Fibroblast of pulmonary artery (primary cell): ENCODE data around the gene GRIN3B.
"Not testable (repeated sequence)": the region's sequence is repeated elsewhere in the genome, so short reads cannot be mapped to it uniquely, and the experiment has no call there.

Experiments used
- DNase-seq: peaks from one replicate; pipeline ENCODE4 v3.0.0-alpha.2; 2010; ENCODE audit warnings: low read depth
- H3K4me3 ChIP-seq: replicated peaks from 2 replicates; pipeline ENCODE4 v1.5.1; 2011; ENCODE audit warnings: low read depth, mild to moderate bottlenecking, control low read depth, low read length, moderate library complexity
- TF ChIP-seq, protein P1 (sequence below): IDR thresholded peaks from 2 replicates; pipeline ENCODE4 v1.5.1; 2011; ENCODE audit warnings: mild to moderate bottlenecking, control low read depth, low read length, inconsistent platforms; ENCODE audit errors: missing control alignments

GRIN3B gene

DNA sequence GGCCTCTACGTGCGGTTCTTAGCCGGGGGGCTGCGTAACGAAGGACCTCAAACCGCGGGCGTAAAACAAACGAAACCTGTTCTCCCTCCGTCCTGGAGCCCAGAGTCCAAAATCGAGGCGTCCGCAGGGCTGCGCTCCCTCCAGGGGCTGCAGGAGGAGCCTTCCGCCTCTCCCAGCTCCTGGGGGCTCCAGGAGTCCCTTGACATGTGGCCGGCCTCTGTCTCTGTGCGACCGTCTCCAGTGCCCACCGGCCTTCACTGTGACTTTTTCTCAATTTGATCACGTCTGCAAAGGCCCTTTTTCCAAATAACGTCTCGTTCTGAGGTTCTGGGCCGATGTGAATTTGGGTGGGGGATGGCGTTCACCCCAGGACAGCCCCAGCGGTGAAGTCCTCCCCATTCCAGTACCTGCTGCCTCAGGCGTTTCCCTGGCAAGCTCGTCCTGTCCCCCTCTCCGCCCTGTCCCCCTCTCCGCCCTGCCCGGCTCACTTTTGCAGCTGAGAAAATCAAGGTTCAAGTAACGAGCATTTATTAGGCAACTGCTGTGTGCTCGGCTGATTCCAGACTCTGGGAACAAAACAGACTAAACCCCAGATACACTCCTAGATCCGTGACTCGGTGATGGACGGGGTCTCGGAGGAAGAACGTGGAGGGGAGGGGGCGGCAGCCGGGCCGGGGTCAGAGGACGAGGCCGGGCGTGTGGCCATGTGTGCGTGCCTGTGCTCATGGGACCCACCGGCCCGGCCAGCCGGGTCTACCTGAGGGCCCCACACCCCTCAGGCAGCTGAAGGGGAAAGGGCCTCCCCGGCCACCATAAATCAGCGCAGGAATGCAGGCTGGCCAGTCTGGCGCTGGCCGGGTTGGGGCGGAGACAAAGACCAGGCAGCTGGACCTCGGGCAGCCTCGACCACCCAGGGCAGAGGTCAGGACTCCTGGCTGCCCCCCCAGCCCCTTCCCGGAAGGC is 44.1 kb upstream of the GRIN3B start:
- no peak overlapping the region for H3K4me3 ChIP-seq
- DNase-seq = no peak
- TF ChIP-seq, protein P1, sequence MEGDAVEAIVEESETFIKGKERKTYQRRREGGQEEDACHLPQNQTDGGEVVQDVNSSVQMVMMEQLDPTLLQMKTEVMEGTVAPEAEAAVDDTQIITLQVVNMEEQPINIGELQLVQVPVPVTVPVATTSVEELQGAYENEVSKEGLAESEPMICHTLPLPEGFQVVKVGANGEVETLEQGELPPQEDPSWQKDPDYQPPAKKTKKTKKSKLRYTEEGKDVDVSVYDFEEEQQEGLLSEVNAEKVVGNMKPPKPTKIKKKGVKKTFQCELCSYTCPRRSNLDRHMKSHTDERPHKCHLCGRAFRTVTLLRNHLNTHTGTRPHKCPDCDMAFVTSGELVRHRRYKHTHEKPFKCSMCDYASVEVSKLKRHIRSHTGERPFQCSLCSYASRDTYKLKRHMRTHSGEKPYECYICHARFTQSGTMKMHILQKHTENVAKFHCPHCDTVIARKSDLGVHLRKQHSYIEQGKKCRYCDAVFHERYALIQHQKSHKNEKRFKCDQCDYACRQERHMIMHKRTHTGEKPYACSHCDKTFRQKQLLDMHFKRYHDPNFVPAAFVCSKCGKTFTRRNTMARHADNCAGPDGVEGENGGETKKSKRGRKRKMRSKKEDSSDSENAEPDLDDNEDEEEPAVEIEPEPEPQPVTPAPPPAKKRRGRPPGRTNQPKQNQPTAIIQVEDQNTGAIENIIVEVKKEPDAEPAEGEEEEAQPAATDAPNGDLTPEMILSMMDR = no peak

DNA sequence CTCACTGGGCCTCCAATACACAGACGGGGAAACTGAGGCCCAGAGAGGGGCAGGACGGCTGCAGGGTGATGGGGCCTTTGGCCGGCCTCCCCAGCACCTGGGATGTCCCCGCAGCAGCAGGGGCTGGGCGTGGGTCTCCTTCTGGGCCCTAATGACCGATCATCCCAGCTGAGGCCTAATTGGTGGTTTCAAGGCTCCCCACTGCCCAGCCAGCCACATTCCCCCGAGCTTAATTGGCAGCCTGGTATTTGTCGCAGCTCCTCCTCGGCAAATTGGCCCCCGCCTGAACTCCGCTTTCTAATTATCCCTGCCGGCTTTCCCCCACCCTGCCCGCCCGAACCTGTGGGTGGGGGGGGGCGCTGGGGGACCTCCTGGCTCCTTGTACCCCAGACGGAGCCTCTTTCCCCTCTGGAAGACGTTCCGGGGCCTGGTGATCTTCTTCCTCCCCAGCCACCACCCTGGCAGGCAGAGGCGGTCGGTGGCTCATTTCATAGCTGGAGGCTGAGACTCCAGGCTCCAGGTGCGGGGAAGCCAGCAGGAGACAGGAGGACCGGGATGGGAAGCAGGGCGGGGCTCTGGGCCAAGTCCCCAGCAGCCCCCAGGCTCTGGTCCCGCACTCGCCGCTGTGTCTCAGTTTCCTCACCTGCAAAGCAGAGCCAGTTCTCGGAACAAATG is 43.3 kb upstream of the GRIN3B start:
- TF ChIP-seq, protein P1 = no peak
- no peak for DNase-seq

DNA sequence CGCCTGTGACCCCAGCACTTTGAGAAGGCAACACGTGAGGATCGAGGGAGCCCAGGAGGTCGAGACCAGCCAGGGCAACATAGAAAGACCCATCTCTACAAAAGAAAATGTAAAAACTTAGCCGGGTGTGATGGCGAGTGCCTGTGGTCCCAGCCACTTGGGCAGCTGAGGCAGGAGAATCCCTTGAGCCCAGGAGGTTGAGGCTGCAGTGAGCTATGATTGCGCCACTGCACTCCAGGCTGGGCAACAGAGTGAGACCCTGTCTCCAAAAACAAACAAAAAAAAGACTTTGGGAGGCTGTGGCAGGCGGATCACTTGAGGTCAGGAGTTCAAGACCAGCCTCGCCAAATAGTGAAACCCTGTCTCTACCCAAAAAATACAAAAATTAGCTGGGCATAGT is 42.6 kb upstream of the GRIN3B start:
- not testable (repeated sequence) for DNase-seq, H3K4me3 ChIP-seq

More for the DNA sequence above, 43.3 kb upstream of the GRIN3B start:
- H3K4me3 ChIP-seq = no peak overlapping the region

DNA sequence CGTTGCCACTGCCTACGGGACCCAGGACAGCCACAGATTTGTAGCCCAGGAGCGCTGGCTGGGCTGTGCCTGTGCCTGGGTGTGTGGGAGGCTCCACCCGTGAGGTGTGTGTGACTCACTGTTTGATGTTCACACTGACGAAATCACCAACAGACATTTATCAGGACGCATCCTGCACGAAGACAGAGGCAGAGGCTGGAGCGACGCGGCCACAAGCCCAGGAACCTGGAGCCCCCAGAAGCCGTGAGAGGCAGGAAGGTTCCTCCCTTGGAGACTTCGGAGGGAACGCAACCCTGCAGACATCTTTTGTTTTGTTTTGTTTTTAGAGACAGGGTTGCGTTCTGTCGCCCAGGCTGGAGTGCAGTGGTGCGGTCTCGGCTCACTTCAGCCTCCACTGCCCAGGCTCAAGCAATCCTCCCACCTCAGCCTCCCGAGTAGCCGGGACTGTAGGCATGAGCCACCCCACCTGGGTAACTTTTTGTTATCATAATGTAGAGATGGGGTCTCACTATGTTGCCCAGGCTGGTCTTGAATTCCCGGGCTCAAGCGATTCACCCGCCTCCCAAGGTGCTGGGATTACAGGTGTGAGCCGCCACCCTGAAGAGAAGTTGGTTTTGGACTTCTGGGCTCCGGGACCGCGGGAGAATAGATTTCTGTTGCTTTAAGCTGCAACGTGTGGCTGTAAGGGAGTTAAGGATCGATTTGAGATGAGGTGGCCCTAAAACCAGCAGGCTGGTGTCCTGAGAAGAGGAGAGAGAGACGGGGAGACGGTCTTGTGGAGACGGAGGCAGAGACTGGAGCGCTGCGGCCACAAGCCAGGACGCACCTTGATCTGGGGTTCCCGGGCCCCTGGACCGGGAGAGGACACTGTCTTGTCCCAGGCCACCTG is 41.0 kb upstream of the GRIN3B start:
- TF ChIP-seq, protein P1 = no peak
- DNase-seq = peak; percentile 36
- no peak overlapping the region for H3K4me3 ChIP-seq

DNA sequence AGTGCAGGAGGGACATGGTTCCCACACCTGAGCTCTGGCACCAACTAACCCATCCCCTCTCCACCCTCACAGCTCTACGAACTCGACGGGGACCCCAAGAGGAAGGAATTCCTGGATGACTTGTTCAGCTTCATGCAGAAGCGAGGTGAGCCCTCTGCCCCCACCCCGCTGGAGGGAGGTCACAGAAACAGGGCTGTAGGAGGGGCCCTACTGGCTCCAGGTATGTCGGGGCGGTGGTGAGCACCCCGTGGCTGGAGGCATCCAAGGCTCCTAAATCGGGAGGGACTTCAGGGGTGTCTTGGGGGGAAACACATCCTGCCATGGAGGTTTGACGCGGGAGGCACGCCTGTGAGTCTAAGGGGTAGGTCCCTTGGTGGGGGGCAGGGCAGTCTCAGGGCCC is 40.2 kb upstream of the GRIN3B start:
- TF ChIP-seq, protein P1 = no peak
- no peak for DNase-seq

DNA sequence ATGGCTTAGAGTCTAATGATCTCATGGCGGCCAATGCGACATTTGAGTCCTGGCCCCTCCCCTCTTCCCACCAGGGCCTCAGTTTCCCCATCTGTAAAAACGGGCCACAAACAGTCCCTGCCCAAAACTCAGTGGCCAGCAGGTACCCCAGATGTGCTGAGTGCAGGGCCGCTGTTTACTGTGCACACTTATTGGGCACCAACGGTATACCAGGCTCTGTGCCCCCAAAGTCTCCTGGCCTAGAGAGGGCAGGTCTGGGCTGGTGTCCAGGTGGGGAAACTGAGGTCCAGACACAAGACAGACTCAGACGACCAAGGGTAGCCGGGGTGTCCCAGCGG is 39.6 kb upstream of the GRIN3B start:
- TF ChIP-seq, protein P1 = no peak
- no peak overlapping the region for H3K4me3 ChIP-seq

More for the DNA sequence above, 40.2 kb upstream of the GRIN3B start:
- H3K4me3 ChIP-seq = no peak overlapping the region

More for the DNA sequence above, 39.6 kb upstream of the GRIN3B start:
- DNase-seq = no peak
